IMR-90 (cell line): ENCODE data around the gene TDRD12. TPM values are rescaled to one million over a fixed set of nuclear protein-coding genes. Genes with fewer than 3 reads are reported as not detected.
"Not testable (repeated sequence)": the region's sequence is repeated elsewhere in the genome, so short reads cannot be mapped to it uniquely, and the experiment has no call there.

ENCODE experiments used
- ATAC-seq: fragments of 200-7000 bp; cut with Tn5 transposase; 2 replicates; pipeline ENCODE4 v1.9.1; 2020; ENCODE audit warnings: low read depth, mild to moderate bottlenecking, moderate library complexity
- BruUV-seq: library from RNA; stranded (reverse); fragments of 400-500 nt; replicated peaks from 2 replicates; lab custom pipeline; 2021; lab: Mats Ljungman, UMichigan
- CTCF ChIA-PET: fragments of 300-600 bp; formaldehyde crosslinking; extraction: SDS; loops from one replicate; lab custom pipeline; 2021; ENCODE audit warnings: antibody characterized with exemption; lab: Yijun Ruan, JAX
- POLR2A ChIA-PET: fragments of 300-600 bp; sonication (Branson Sonifier 250); formaldehyde crosslinking; loops from one replicate; lab custom pipeline; 2022; ENCODE audit warnings: antibody characterized with exemption; ENCODE audit not compliant: unreplicated experiment; lab: Charles Lee
- DNase-seq: peaks from one replicate; pipeline ENCODE4 v3.0.0; 2013
- H2AFZ ChIP-seq: replicated peaks from 2 replicates; pipeline ENCODE3; 2013; ENCODE audit warnings: low read length, mild to moderate bottlenecking; ENCODE audit not compliant: poor library complexity
- H2AK5ac ChIP-seq: 2 replicates; pipeline ENCODE4 v1.6.1; 2013; ENCODE audit warnings: low read depth, low read length, inconsistent platforms
- H2AK9ac ChIP-seq: replicated peaks from 2 replicates; pipeline ENCODE3; 2013; ENCODE audit warnings: mild to moderate bottlenecking, low read depth, low read length, moderate library complexity; ENCODE audit not compliant: poor library complexity
- H2BK120ac ChIP-seq: 2 replicates; pipeline ENCODE4 v1.6.1; 2013; ENCODE audit warnings: low read depth, low read length, inconsistent platforms
- H2BK15ac ChIP-seq: 3 replicates; pipeline ENCODE4 v1.6.1; 2013; ENCODE audit warnings: low read depth, low read length, inconsistent platforms
- H2BK20ac ChIP-seq: 2 replicates; pipeline ENCODE4 v1.6.1; 2013; ENCODE audit warnings: low read depth, mild to moderate bottlenecking, inconsistent platforms, low read length, moderate library complexity
- H2BK5ac ChIP-seq: 2 replicates; pipeline ENCODE4 v1.6.1; 2013; ENCODE audit warnings: mild to moderate bottlenecking, low read depth, low read length, inconsistent platforms; ENCODE audit not compliant: poor library complexity, severe bottlenecking
- H3K14ac ChIP-seq: replicated peaks from 2 replicates; pipeline ENCODE4 v1.6.1; 2013; ENCODE audit warnings: low read depth, low read length, inconsistent platforms
- H3K18ac ChIP-seq: 2 replicates; pipeline ENCODE4 v1.6.1; 2013; ENCODE audit warnings: low read depth, low read length, control low read depth
- H3K23ac ChIP-seq: 2 replicates; pipeline ENCODE4 v1.6.1; 2013; ENCODE audit warnings: low read depth, low read length, inconsistent platforms
- H3K27ac ChIP-seq: 2 replicates; pipeline ENCODE4 v1.5.1; 2013; ENCODE audit warnings: mild to moderate bottlenecking, control low read depth, low read length; ENCODE audit not compliant: insufficient read depth
- H3K27me3 ChIP-seq: 2 replicates; pipeline ENCODE4 v1.6.1; 2013; ENCODE audit warnings: low read length; ENCODE audit not compliant: control insufficient read depth, insufficient read depth
- H3K36me3 ChIP-seq: 2 replicates; pipeline ENCODE4 v1.6.1; 2013; ENCODE audit warnings: low read length, mixed read lengths; ENCODE audit not compliant: control insufficient read depth, insufficient read depth
- H3K4ac ChIP-seq: 2 replicates; pipeline ENCODE4 v1.6.1; 2013; ENCODE audit warnings: low read depth, low read length, inconsistent platforms
- H3K4me1 ChIP-seq: 2 replicates; pipeline ENCODE4 v1.6.1; 2013; ENCODE audit warnings: low read length, mixed read lengths; ENCODE audit not compliant: control insufficient read depth, insufficient read depth
- H3K4me2 ChIP-seq: 2 replicates; pipeline ENCODE4 v1.6.1; 2013; ENCODE audit warnings: low read depth, mild to moderate bottlenecking, control low read depth, low read length, moderate library complexity
- H3K4me3 ChIP-seq: 2 replicates; pipeline ENCODE4 v1.5.1; 2013; ENCODE audit warnings: low read depth, mild to moderate bottlenecking, control low read depth, low read length, moderate library complexity; ENCODE audit not compliant: insufficient read depth
- H3K56ac ChIP-seq: 2 replicates; pipeline ENCODE4 v1.6.1; 2013; ENCODE audit warnings: low read length, inconsistent platforms; ENCODE audit not compliant: insufficient read depth; ENCODE audit errors: extremely low read depth
- H3K79me1 ChIP-seq, 2 experiments: 2 replicates each; pipeline ENCODE4 v1.6.1; 2013; ENCODE audit warnings: low read length in 2 of 2, inconsistent platforms in 1 of 2, low read depth in 1 of 2
- H3K9ac ChIP-seq: 2 replicates; pipeline ENCODE4 v1.6.1; 2013; ENCODE audit warnings: low read depth, low read length, control low read depth
- H3K9me1 ChIP-seq: 2 replicates; pipeline ENCODE4 v1.6.1; 2013; ENCODE audit warnings: low read length, inconsistent platforms; ENCODE audit not compliant: insufficient read depth
- H3K9me3 ChIP-seq: 2 replicates; pipeline ENCODE4 v1.6.1; 2013; ENCODE audit warnings: low read length; ENCODE audit not compliant: control insufficient read depth, insufficient read depth
- H4K20me1 ChIP-seq: 2 replicates; pipeline ENCODE4 v1.6.1; 2013; ENCODE audit warnings: low read length, inconsistent platforms; ENCODE audit not compliant: insufficient read depth
- H4K5ac ChIP-seq: 2 replicates; pipeline ENCODE4 v1.6.1; 2013; ENCODE audit warnings: mild to moderate bottlenecking, low read depth, low read length, control low read depth
- H4K8ac ChIP-seq, 2 experiments: 2 replicates each; pipeline ENCODE4 v1.6.1; 2013; ENCODE audit warnings: low read depth in 2 of 2, low read length in 2 of 2, control low read depth in 1 of 2, inconsistent platforms in 1 of 2
- H4K91ac ChIP-seq: 2 replicates; pipeline ENCODE4 v1.6.1; 2013; ENCODE audit warnings: low read depth, low read length, inconsistent platforms; ENCODE audit not compliant: insufficient read depth
- WGBS, 2 experiments: methylation state at CpG; one replicate each; pipeline versions ENCODE4 v1.1.5 to v1.1.7; 2013; ENCODE audit warnings: missing lambda C conversion rate in 2 of 2; ENCODE audit not compliant: insufficient read length in 1 of 2; ENCODE audit errors: extremely low coverage in 2 of 2; 5-methylcytosine and 5-hydroxymethylcytosine counted together
- dilution Hi-C: fragments of 300-500 bp; cut with HindIII; formaldehyde crosslinking; loops from one replicate; pipeline ENCODE4 v1.14.3; 2018; ENCODE audit warnings: low sequenced_read_pairs; ENCODE audit not compliant: unreplicated experiment
- in situ Hi-C: fragments of 300-500 bp; cut with MboI; formaldehyde crosslinking; loops from 3 replicates; pipeline ENCODE4 v1.14.3; 2019; ENCODE audit warnings: low sequenced_read_pairs, inconsistent platforms, mixed read lengths
- intact Hi-C: fragments of 100-400 bp; cut with micrococcal nuclease; formaldehyde crosslinking; loops from 2 replicates; pipeline ENCODE4 v1.10.0; 2022
- polyA plus RNA-seq, 3 experiments: library from polyadenylated mRNA; depleted of rRNA; stranded (reverse); fragments of >200 nt; gene quantifications; 2 replicates each; pipeline ENCODE4 v1.2.3, GENCODE V29; 2012; ENCODE audit warnings: low replicate concordance in 1 of 3
- total RNA-seq: library from RNA; depleted of rRNA; stranded (reverse); fragments of >200 nt; gene quantifications from 2 replicates; pipeline ENCODE4 v1.2.3, GENCODE V29; 2012

TDRD12 gene
- total and polyA plus RNA-seq, 2 of the 4 experiments (the other 2 are of a cell fraction), result under 0.01 to 0.07 TPM

DNA sequence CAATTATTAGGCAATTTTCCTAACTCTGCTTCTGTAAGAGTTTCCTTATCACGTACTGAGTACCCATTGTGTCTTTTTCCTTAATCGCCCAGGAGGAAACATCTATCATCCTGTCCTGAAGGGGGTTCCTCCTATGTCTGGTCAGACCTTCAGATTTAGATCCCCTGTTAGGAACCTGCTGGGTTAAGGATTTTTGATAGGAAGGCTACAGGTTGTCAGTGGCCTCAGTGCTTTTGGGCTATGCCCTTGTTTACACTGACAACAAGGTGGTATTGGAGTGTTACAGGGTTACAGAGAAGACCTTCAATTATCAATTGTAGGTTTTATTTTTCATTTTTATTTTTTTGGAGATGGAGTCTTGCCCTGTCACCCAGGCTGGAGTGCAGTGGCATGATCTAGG is 24.7 kb upstream of the TDRD12 start:
- H3K4me1 ChIP-seq, H3K4me2 ChIP-seq, H2BK15ac ChIP-seq, H3K9me3 ChIP-seq, dilution Hi-C loops, H3K4me3 ChIP-seq, H3K18ac ChIP-seq, H4K20me1 ChIP-seq, BruUV-seq, H3K23ac ChIP-seq, H3K27ac ChIP-seq, H3K9ac ChIP-seq, H2AK9ac ChIP-seq, DNase-seq, H4K8ac ChIP-seq, H2AFZ ChIP-seq, H2BK20ac ChIP-seq, H3K4ac ChIP-seq, ATAC-seq, H2BK5ac ChIP-seq, H3K14ac ChIP-seq, CTCF ChIA-PET, H3K27me3 ChIP-seq, H3K56ac ChIP-seq, H2AK5ac ChIP-seq, H4K5ac ChIP-seq, POLR2A ChIA-PET, H2BK120ac ChIP-seq, in situ Hi-C loops, H4K91ac ChIP-seq, H3K9me1 ChIP-seq: not testable (repeated sequence)
- WGBS, 2 experiments, result no CpG with 5 or more reads among the region's 2 CpGs
- H3K36me3 ChIP-seq, result peaks cover 13% of the 10 kb centered on the region
- intact Hi-C loops, result loop anchor here (5.0 kb wide), 1 partner anchor 277 kb away; the partner anchor contains the start of genes CEP89 and FAAP24
- H3K79me1 ChIP-seq, result peaks cover 10 to 37% of the 10 kb centered on the region in 2 experiments

GRCh38 chr19:32695506-32695905 is 24.1 kb upstream of the TDRD12 start:
- CTCF ChIA-PET, POLR2A ChIA-PET: not testable (repeated sequence)
- no CpG with 5 or more reads among the region's 6 CpGs for WGBS, 2 experiments

More at GRCh38 chr19:32695506-32695905, 24.1 kb upstream of the TDRD12 start:
- ATAC-seq, H3K18ac ChIP-seq, dilution Hi-C loops, H2BK120ac ChIP-seq, H3K9me1 ChIP-seq, H3K14ac ChIP-seq, H2AK9ac ChIP-seq, intact Hi-C loops, H4K91ac ChIP-seq, in situ Hi-C loops, H2AFZ ChIP-seq, H3K9me3 ChIP-seq, H2BK5ac ChIP-seq, H4K5ac ChIP-seq, H4K8ac ChIP-seq, H2BK15ac ChIP-seq, H3K4me3 ChIP-seq, H3K9ac ChIP-seq, H3K4me1 ChIP-seq, H3K27me3 ChIP-seq, H4K20me1 ChIP-seq, H3K4ac ChIP-seq, BruUV-seq, H3K4me2 ChIP-seq, H2AK5ac ChIP-seq, H3K23ac ChIP-seq, DNase-seq, H2BK20ac ChIP-seq, H3K56ac ChIP-seq, H3K27ac ChIP-seq: not testable (repeated sequence)
- H3K36me3 ChIP-seq, result peaks cover 13% of the 10 kb centered on the region
- peaks cover 10 to 38% of the 10 kb centered on the region in 2 experiments for H3K79me1 ChIP-seq
